HepG2 (cell line): ENCODE data around the gene TMEM176A. TPM values are rescaled to one million over a fixed set of nuclear protein-coding genes. Genes with fewer than 3 reads are reported as not detected.

ENCODE experiments used
- ATAC-seq: fragments of 200-7000 bp; cut with Tn5 transposase; 3 replicates; pipeline ENCODE4 v1.9.1; 2020; ENCODE audit warnings: mild to moderate bottlenecking, moderate library complexity
- BruUV-seq: library from RNA; stranded (reverse); fragments of 400-500 nt; replicated peaks from 2 replicates; lab custom pipeline; 2021; lab: Mats Ljungman, UMichigan
- CTCF ChIA-PET: fragments of 300-600 bp; formaldehyde crosslinking; extraction: SDS; loops from one replicate; lab custom pipeline; 2021; ENCODE audit warnings: low total read pairs, inconsistent platforms, low intra/inter-chr PET ratio; lab: Yijun Ruan, JAX
- POLR2A ChIA-PET: fragments of 350-600 bp; sonication (Branson Sonifier 250); formaldehyde crosslinking; loops from one replicate; lab custom pipeline; 2020; ENCODE audit warnings: antibody characterized with exemption, inconsistent platforms; lab: Yijun Ruan, JAX
- DNase-seq: peaks from one replicate; pipeline ENCODE4 v3.0.0-alpha.2; 2015; ENCODE audit warnings: low spot score
- FAIRE-seq: peaks from 3 replicates; lab custom pipeline; 2011; peaks lifted over from hg19 to GRCh38; lab: Jason Lieb, UNC
- H2AFZ ChIP-seq: one replicate; pipeline ENCODE4 v1.6.1; 2011; ENCODE audit warnings: low read length, inconsistent platforms
- H3K27ac ChIP-seq: fragments of 300-600 bp; 3 replicates; pipeline ENCODE4 v1.8.0; 2011; ENCODE audit warnings: mixed run types, mild to moderate bottlenecking, mixed read lengths, low read length, inconsistent platforms; ENCODE audit not compliant: insufficient read depth; ENCODE audit errors: extremely low read length
- H3K27me3 ChIP-seq, 2 experiments: fragments of 200-600 bp in 1 of 2; 2 replicates in 1 of 2; 3 replicates in 1 of 2; pipeline versions ENCODE4 v1.6.0 to v1.8.0; 2011; ENCODE audit warnings: low read length in 2 of 2, mild to moderate bottlenecking in 2 of 2, moderate library complexity in 2 of 2, inconsistent platforms in 1 of 2; ENCODE audit not compliant: insufficient read depth in 2 of 2, control insufficient read depth in 1 of 2
- H3K36me3 ChIP-seq, 2 experiments: fragments of 200-600 bp in 1 of 2; replicated peaks in 1 of 2; 2 replicates in 1 of 2; 3 replicates in 1 of 2; pipeline versions ENCODE4 v1.5.1 to v1.8.0; 2011; ENCODE audit warnings: low read length in 2 of 2, inconsistent platforms in 1 of 2; ENCODE audit not compliant: insufficient read depth in 2 of 2, control insufficient read depth in 1 of 2
- H3K4me1 ChIP-seq: 2 replicates; pipeline ENCODE4 v1.5.1; 2012; ENCODE audit warnings: low read length, inconsistent platforms; ENCODE audit not compliant: insufficient read depth
- H3K4me2 ChIP-seq: 2 replicates; pipeline ENCODE4 v1.6.0; 2011; ENCODE audit warnings: low read depth, low read length, inconsistent platforms
- H3K4me3 ChIP-seq, 3 experiments: fragments of 200-600 bp in 1 of 3; sonication (generic), shearing (Covaris generic) in 1 of 3; replicated peaks in 1 of 3; 2 replicates each; pipeline ENCODE4 v1.5.1; 2011 to 2016; ENCODE audit warnings: low read length in 3 of 3, inconsistent platforms in 2 of 3, low read depth in 2 of 3, mild to moderate bottlenecking in 2 of 3, control low read depth in 1 of 3, mixed read lengths in 1 of 3; ENCODE audit not compliant: insufficient read depth in 1 of 3
- H3K79me2 ChIP-seq: one replicate; pipeline ENCODE4 v1.6.1; 2011; ENCODE audit warnings: low read length, inconsistent platforms; ENCODE audit not compliant: insufficient read depth
- H3K9ac ChIP-seq: 2 replicates; pipeline ENCODE4 v1.6.0; 2011; ENCODE audit warnings: mild to moderate bottlenecking, low read depth, low read length, inconsistent platforms; ENCODE audit not compliant: insufficient read depth
- H3K9me3 ChIP-seq: 2 replicates; pipeline ENCODE4 v1.5.1; 2012; ENCODE audit warnings: mild to moderate bottlenecking, low read length
- H4K20me1 ChIP-seq: 2 replicates; pipeline ENCODE4 v1.6.0; 2011; ENCODE audit warnings: inconsistent platforms, mild to moderate bottlenecking, low read length, moderate library complexity; ENCODE audit not compliant: insufficient read depth
- DR1 ChIP-seq: sonication (generic); formaldehyde crosslinking; IDR thresholded peaks from 2 replicates; pipeline ENCODE4 v1.8.0; 2021; ENCODE audit warnings: mild to moderate bottlenecking, missing genetic modification reagents, inconsistent platforms
- HDAC6 ChIP-seq: fragments of 200-600 bp; sonication (generic); IDR thresholded peaks from 2 replicates; pipeline ENCODE4 v1.7.0; 2017; ENCODE audit warnings: mild to moderate bottlenecking, antibody characterized with exemption, low read length, low read depth
- HHEX ChIP-seq: IDR thresholded peaks from 2 replicates; pipeline ENCODE4 v1.6.1; 2016; ENCODE audit warnings: control low read depth
- PRDM4 ChIP-seq: sonication (generic); formaldehyde crosslinking; IDR thresholded peaks from 2 replicates; pipeline ENCODE4 v1.9.0; 2021; ENCODE audit warnings: missing genetic modification reagents, borderline replicate concordance
- ZBTB46 ChIP-seq: sonication (generic); formaldehyde crosslinking; IDR thresholded peaks from 2 replicates; pipeline ENCODE4 v1.4.0; 2020; ENCODE audit warnings: mild to moderate bottlenecking, missing genetic modification reagents, borderline replicate concordance
- ZNF761 ChIP-seq: sonication (generic); formaldehyde crosslinking; conservative IDR thresholded peaks from 2 replicates; pipeline ENCODE4 v1.4.0; 2020; ENCODE audit warnings: mild to moderate bottlenecking, missing genetic modification reagents
- WGBS: methylation state at CpG from one replicate; pipeline ENCODE4 v1.1.6; 2017; ENCODE audit warnings: low lambda C conversion rate; 5-methylcytosine and 5-hydroxymethylcytosine counted together
- in situ Hi-C: cut with HindIII; loops from 2 replicates; pipeline ENCODE4 v1.10.0; 2017; ENCODE audit warnings: low pct_unique_long_range_greater_than_20kb; ENCODE audit not compliant: extremely low pct_ligation_motif_present
- intact Hi-C: fragments of 100-400 bp; cut with micrococcal nuclease; formaldehyde crosslinking; loops from one replicate; pipeline ENCODE4 v1.10.0; 2022; ENCODE audit not compliant: unreplicated experiment
- polyA plus RNA-seq, 8 experiments: library from polyadenylated mRNA; depleted of rRNA in 3 of 8; stranded (reverse) in 7 of 8; unstranded in 1 of 8; fragments of >200 nt; fragmentation: Illumina TruSeq in 4 of 8; extraction: Trizol in 4 of 8; gene quantifications; 2 replicates each; pipeline versions ENCODE4 v1.2.1 to v1.2.3, GENCODE V29; 2011 to 2016; ENCODE audit warnings: low read depth in 4 of 8, missing spikeins in 1 of 8, mixed read lengths in 1 of 8; ENCODE audit not compliant: insufficient read depth in 1 of 8
- total RNA-seq, 5 experiments: library from RNA; depleted of rRNA; stranded (reverse); fragments of >200 nt; fragmentation: Illumina TruSeq; extraction: Trizol; gene quantifications; 2 replicates each; pipeline ENCODE4 v1.2.3, GENCODE V29; 2016; ENCODE audit warnings: low read depth in 1 of 5

The TMEM176A gene
- total and polyA plus RNA-seq, 2 of the 13 experiments (the other 11 are each of a cell fraction or from before 2014, with no cell fraction given), result not detected

GRCh38 chr7:150852371-150852905 lies 51.9 kb downstream of the TMEM176A start, which contains the start of gene AOC1:
AOC1 (plus strand) TSS chr7:150852517; CDS start chr7:150856471, 3,954 bp downstream.
- H3K9ac ChIP-seq, result no peak within 1 kb of the TSS
- no peaks in the 10 kb centered on the region for H4K20me1 ChIP-seq
- no peaks in the 10 kb centered on the region for H3K36me3 ChIP-seq
- no peak within 1 kb of the TSS for H3K27ac ChIP-seq
- no TSS peak for BruUV-seq
- ATAC-seq, result no peak
- H3K79me2 ChIP-seq, result no peaks in the 10 kb centered on the region
- H2AFZ ChIP-seq, result no peak within 1 kb of the TSS
- ChIA-PET CTCF (no interaction called here), POLR2A (no interaction called here)
- peaks cover 4 to 57% of the 10 kb centered on the region in 2 experiments for H3K27me3 ChIP-seq
- H3K9me3 ChIP-seq, result no peaks in the 10 kb centered on the region
- H3K4me2 ChIP-seq, result no peak within 1 kb of the TSS
- in situ Hi-C loops (no loop called here), intact Hi-C loops (no loop called here)
- no peak for FAIRE-seq
- WGBS, result 21% methylated on average over 8 of the region's 8 CpGs
- DNase-seq, result no peak
- no peaks in the 10 kb centered on the region for H3K4me1 ChIP-seq
- TF ChIP-seq ZBTB46 (no peak), DR1 (CRISPR knock-in tag) (no peak), ZNF761 (CRISPR knock-in tag) (no peak), PRDM4 (CRISPR knock-in tag) (no peak), HDAC6 (no peak), HHEX (CRISPR knock-in tag) (no peak)
- no peak within 1 kb of the TSS for H3K4me3 ChIP-seq
